RWPE1 (cell line): ENCODE measurements around the gene FUBP3.
"Not testable (repeated sequence)": the region's sequence is repeated elsewhere in the genome, so short reads cannot be mapped to it uniquely, and the experiment has no call there.

Experiments used
- CTCF ChIA-PET: fragments of 350-600 bp; sonication (Branson Sonifier 250); formaldehyde crosslinking; extraction: SDS; loops from one replicate; lab custom pipeline; 2021; lab: Yijun Ruan, JAX
- POLR2A ChIA-PET: fragments of 400-600 bp; formaldehyde crosslinking; extraction: SDS; loops from one replicate; lab custom pipeline; 2020; ENCODE audit warnings: antibody characterized with exemption; ENCODE audit not compliant: low non-redundant PET; lab: Yijun Ruan, JAX
- DNase-seq: peaks from one replicate; pipeline ENCODE4 v3.0.0; 2012; ENCODE audit warnings: low spot score
- H3K27ac ChIP-seq: fragments of 450-650 bp; 2 replicates; pipeline ENCODE4 v1.5.1; 2017
- TF ChIP-seq, protein P1 (sequence below): fragments of 450-650 bp; conservative IDR thresholded peaks from 2 replicates; pipeline ENCODE4 v1.5.1; 2017; ENCODE audit warnings: low read depth, mild to moderate bottlenecking

FUBP3 gene

DNA sequence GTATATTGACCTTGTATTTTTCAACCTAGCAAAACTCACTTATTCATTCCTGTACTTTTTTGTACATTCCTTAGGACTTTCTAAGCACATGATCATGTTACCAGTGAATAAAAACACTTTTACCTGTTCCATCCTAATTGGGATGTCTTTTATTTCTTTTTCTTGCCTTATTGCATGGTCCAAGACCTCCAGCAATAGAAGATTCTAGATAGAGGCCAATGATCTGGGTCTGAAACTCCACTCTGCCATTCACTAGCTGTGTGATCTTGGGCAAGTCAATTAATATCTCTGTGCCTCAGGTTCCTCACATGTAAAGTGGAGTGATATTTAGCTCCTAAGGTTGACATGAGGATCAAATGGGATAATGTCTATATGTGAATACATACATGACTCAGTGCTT lies 105.7 kb downstream of the FUBP3 start:
- no peak overlapping the region for H3K27ac ChIP-seq
- DNase-seq, result no peak
- ChIA-PET CTCF (interaction anchor here (1.4 to 3.8 kb wide), 4 partner anchors 8 to 222 kb away, joined by 3 to 89 read pairs (median 8); partner anchors contain the start of gene EXOSC2), POLR2A (no interaction called here)
- TF ChIP-seq, protein P1, sequence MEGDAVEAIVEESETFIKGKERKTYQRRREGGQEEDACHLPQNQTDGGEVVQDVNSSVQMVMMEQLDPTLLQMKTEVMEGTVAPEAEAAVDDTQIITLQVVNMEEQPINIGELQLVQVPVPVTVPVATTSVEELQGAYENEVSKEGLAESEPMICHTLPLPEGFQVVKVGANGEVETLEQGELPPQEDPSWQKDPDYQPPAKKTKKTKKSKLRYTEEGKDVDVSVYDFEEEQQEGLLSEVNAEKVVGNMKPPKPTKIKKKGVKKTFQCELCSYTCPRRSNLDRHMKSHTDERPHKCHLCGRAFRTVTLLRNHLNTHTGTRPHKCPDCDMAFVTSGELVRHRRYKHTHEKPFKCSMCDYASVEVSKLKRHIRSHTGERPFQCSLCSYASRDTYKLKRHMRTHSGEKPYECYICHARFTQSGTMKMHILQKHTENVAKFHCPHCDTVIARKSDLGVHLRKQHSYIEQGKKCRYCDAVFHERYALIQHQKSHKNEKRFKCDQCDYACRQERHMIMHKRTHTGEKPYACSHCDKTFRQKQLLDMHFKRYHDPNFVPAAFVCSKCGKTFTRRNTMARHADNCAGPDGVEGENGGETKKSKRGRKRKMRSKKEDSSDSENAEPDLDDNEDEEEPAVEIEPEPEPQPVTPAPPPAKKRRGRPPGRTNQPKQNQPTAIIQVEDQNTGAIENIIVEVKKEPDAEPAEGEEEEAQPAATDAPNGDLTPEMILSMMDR, result no peak

DNA sequence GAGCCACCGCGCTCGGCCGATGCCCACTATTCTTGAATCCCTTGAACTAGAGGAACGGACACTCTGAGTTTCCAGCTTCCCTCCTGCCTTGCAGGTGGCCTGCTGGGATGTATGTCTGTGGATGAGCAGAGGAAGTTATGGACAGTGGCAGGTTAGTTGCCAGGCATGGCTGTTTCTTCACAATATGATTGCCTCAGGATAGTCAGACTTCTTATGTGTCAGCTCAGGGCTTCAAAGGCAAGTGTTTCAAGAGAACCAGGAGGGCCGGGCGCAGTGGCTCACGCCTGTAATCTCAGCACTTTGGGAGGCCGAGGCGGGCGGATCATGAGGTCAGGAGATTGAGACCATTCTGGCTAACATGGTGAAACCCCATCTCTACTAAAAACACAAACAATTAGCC lies 106.6 kb downstream of the FUBP3 start:
- H3K27ac ChIP-seq, POLR2A ChIA-PET, DNase-seq: not testable (repeated sequence)
- CTCF ChIA-PET, result interaction anchor here (0.6 to 1.1 kb wide), 6 partner anchors 15 to 260 kb away, joined by 3 to 11 read pairs (median 4); no protein-coding TSS in a partner anchor

DNA sequence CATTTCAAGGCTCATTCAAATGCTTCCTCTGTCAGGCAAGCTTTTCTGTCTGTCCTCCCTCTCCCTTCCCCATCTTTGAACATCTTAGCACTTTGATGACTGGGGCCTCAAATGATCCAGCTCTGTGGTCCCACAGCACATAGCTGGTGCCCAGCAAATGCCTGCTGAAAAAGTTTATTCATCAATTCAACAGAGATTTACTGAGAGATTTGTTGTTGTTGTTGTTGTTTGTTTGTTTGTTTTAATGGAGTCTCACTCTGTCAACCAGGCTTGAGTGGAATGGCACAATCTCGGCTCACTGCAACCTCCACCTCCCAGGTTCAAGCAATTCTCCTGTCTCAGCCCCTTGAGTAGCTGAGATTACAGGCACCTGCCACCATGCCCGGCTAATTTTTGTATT lies 108.2 kb downstream of the FUBP3 start:
- no peak for DNase-seq
- TF ChIP-seq, protein P1, result no peak
- H3K27ac ChIP-seq, result no peak overlapping the region
- CTCF ChIA-PET, result interaction anchor here (0.6 kb wide), 1 partner anchor 19 kb away, joined by 3 read pairs; no protein-coding TSS in a partner anchor
- POLR2A ChIA-PET, result no interaction called here
